ENCODE results near the gene FRMPD2. TPM values are rescaled to one million over a fixed set of nuclear protein-coding genes. Genes with fewer than 3 reads are reported as not detected.
"Not testable (repeated sequence)": the region's sequence is repeated elsewhere in the genome, so short reads cannot be mapped to it uniquely, and the experiment has no call there.

The FRMPD2 gene
- total RNA-seq, 4 donors from 2014 or later, result 1.2 TPM; not detected in 3

GRCh38 chr10:48227213-48227612, 47.3 kb downstream of the FRMPD2 start:
- intact Hi-C loops (cut with DNase I; ENCODE audit: low total_unique reads), result no loop called here
- peak in 1 of 2 donors; percentile 48 for DNase-seq (ENCODE audit: low spot score in 2 of 2)
- no peak overlapping the region for H3K4me3 ChIP-seq (ENCODE audit: low read depth, poor library complexity, severe bottlenecking)
- TF ChIP-seq CTCF (IDR thresholded peaks at IDR 0.05) (no peak), POLR2A (IDR thresholded peaks at IDR 0.05) (no peak)
- WGBS, 2 donors, result 70 to 77% methylated on average over 6 of the region's 6 CpGs

- DNase-seq (ENCODE audit: low spot score in 2 of 2), result peak in 1 of 2 donors; percentile 40
- no peak overlapping the region for H3K4me3 ChIP-seq (ENCODE audit: low read depth, poor library complexity, severe bottlenecking)
- TF ChIP-seq POLR2A (IDR thresholded peaks at IDR 0.05) (no peak), CTCF (IDR thresholded peaks at IDR 0.05) (no peak)
- intact Hi-C loops (cut with DNase I; ENCODE audit: low total_unique reads), result no loop called here
- 69 to 71% methylated on average over 5 of the region's 5 CpGs for WGBS, 2 donors
Measured at GRCh38 chr10:48224979-48225560, 49.4 kb downstream of the FRMPD2 start.

GRCh38 chr10:48224296-48224695, 50.2 kb downstream of the FRMPD2 start:
- TF ChIP-seq CTCF (IDR thresholded peaks at IDR 0.05) (no peak), POLR2A (IDR thresholded peaks at IDR 0.05) (no peak)
- WGBS, 2 donors, result 63 to 75% methylated on average over 1 of the region's 1 CpG
- intact Hi-C loops (cut with DNase I; ENCODE audit: low total_unique reads), result no loop called here
- DNase-seq (ENCODE audit: low spot score in 2 of 2), result no peak
- H3K4me3 ChIP-seq (ENCODE audit: low read depth, poor library complexity, severe bottlenecking), result no peak overlapping the region

GRCh38 chr10:48221814-48222213, 52.7 kb downstream of the FRMPD2 start:
- DNase-seq (ENCODE audit: low spot score in 2 of 2), result no peak
- TF ChIP-seq POLR2A (IDR thresholded peaks at IDR 0.05), result no peak
- TF ChIP-seq CTCF (IDR thresholded peaks at IDR 0.05), result no peak

GRCh38 chr10:48221031-48221430, 53.5 kb downstream of the FRMPD2 start:
- WGBS, 2 donors, result 86 to 91% methylated on average over 3 of the region's 3 CpGs
- intact Hi-C loops (cut with DNase I; ENCODE audit: low total_unique reads), result not testable (repeated sequence)

More at GRCh38 chr10:48221814-48222213, 52.7 kb downstream of the FRMPD2 start:
- intact Hi-C loops (cut with DNase I; ENCODE audit: low total_unique reads), result no loop called here
- H3K4me3 ChIP-seq (ENCODE audit: low read depth, poor library complexity, severe bottlenecking), result no peak overlapping the region

GRCh38 chr10:48219194-48219593, 55.3 kb downstream of the FRMPD2 start:
- 77 to 91% methylated on average over 1 of the region's 1 CpG for WGBS, 2 donors
- peak in 1 of 2 donors; percentile 31 for DNase-seq (ENCODE audit: low spot score in 2 of 2)
- H3K4me3 ChIP-seq (ENCODE audit: low read depth, poor library complexity, severe bottlenecking), result no peak overlapping the region
- TF ChIP-seq POLR2A (IDR thresholded peaks at IDR 0.05), result no peak
- TF ChIP-seq CTCF (IDR thresholded peaks at IDR 0.05), result no peak
- intact Hi-C loops (cut with DNase I; ENCODE audit: low total_unique reads), result no loop called here

More at GRCh38 chr10:48221031-48221430, 53.5 kb downstream of the FRMPD2 start:
- DNase-seq (ENCODE audit: low spot score in 2 of 2); H3K4me3 ChIP-seq (ENCODE audit: low read depth, poor library complexity, severe bottlenecking): not testable (repeated sequence)

Measured in lower leg skin (tissue), 4 donors.